HUES64 (cell line): ENCODE data around the gene TSPAN14. TPM values are rescaled to one million over a fixed set of nuclear protein-coding genes. Genes with fewer than 3 reads are reported as not detected.

ENCODE experiments used
- H3K27ac ChIP-seq: 2 replicates; pipeline ENCODE4 v1.7.0; 2013; ENCODE audit warnings: low read depth, low read length, inconsistent platforms
- H3K27me3 ChIP-seq: 2 replicates; pipeline ENCODE4 v1.6.1; 2013; ENCODE audit warnings: mild to moderate bottlenecking, low read length; ENCODE audit not compliant: insufficient read depth
- H3K36me3 ChIP-seq: 2 replicates; pipeline ENCODE4 v1.6.1; 2013; ENCODE audit warnings: mild to moderate bottlenecking, low read length; ENCODE audit not compliant: insufficient read depth
- H3K4me1 ChIP-seq: 2 replicates; pipeline ENCODE4 v1.6.1; 2013; ENCODE audit warnings: mild to moderate bottlenecking, low read length, moderate library complexity; ENCODE audit not compliant: insufficient read depth
- H3K4me3 ChIP-seq: 2 replicates; pipeline ENCODE4 v1.5.1; 2013; ENCODE audit warnings: mild to moderate bottlenecking, low read length, moderate library complexity
- H3K9ac ChIP-seq: 2 replicates; pipeline ENCODE4 v1.6.1; 2013; ENCODE audit warnings: mild to moderate bottlenecking, low read depth, low read length
- H3K9me3 ChIP-seq: 2 replicates; pipeline ENCODE4 v1.6.1; 2013; ENCODE audit warnings: low read depth, low read length; ENCODE audit not compliant: insufficient read depth
- WGBS: fragments of 150-250, 120-280 bp; methylation state at CpG from one replicate; pipeline ENCODE4 v1.1.7; 2013; ENCODE audit warnings: missing lambda C conversion rate; 5-methylcytosine and 5-hydroxymethylcytosine counted together
- polyA plus RNA-seq, 2 experiments: library from polyadenylated mRNA; stranded (reverse); fragments of 50-300 nt; gene quantifications; one replicate each; pipeline ENCODE4 v1.2.3, GENCODE V29; 2013

TSPAN14 gene, protein sequence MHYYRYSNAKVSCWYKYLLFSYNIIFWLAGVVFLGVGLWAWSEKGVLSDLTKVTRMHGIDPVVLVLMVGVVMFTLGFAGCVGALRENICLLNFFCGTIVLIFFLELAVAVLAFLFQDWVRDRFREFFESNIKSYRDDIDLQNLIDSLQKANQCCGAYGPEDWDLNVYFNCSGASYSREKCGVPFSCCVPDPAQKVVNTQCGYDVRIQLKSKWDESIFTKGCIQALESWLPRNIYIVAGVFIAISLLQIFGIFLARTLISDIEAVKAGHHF
- 67.4 TPM for polyA plus RNA-seq (2013, experiment 1 of 2)
- polyA plus RNA-seq (2013, experiment 2 of 2), result 75.6 TPM

DNA sequence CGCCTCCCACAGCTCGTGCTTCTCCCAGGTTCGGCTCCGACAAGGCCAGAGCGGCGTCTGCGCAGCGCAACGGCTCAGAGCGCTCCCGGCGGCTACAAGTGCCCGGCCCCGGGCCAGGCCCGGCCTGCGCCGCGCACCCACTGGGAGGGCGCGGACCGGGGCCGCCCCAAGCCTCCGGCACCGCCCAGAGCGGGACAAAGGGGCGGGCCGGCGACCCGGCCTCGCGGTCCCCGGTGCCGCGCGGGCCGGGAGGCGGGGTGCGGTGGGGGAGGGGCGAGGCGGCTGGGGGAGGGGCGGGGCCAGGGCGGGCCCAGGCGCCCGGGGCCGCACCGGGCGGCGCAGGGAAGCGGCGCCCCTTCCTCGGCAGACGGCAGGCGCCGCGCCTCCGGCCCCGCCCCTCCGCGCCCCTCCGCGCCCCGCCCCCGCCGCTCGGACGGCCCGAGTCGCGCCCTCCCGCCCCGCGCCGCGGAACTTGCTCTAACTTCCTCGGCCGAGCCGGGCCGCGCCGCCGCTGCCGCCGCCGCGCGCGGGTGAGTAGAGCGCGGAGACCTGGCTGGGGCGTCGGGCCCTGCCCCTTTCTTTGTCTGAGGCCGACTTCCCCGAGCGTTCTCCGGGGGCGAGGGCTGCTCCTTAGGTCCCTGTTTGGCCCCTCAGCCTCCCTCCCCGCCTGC, at the start of gene TSPAN14:
TSS of gene TSPAN14 (plus strand) at position 469 of the 671 bp plus-strand sequence. CDS start 34,924 bp downstream, outside the sequence.
- Histone ChIP-seq H3K27me3 (peaks cover 10% of the 10 kb centered on the region), H3K9ac (peak within 1 kb of the TSS; percentile 91), H3K4me3 (peak within 1 kb of the TSS; percentile 88), H3K36me3 (no peaks in the 10 kb centered on the region), H3K4me1 (peaks cover 15% of the 10 kb centered on the region), H3K9me3 (no peaks in the 10 kb centered on the region), H3K27ac (peak within 1 kb of the TSS; percentile 89)
- WGBS, result under 1% methylated on average over 94 of the region's 97 CpGs

DNA sequence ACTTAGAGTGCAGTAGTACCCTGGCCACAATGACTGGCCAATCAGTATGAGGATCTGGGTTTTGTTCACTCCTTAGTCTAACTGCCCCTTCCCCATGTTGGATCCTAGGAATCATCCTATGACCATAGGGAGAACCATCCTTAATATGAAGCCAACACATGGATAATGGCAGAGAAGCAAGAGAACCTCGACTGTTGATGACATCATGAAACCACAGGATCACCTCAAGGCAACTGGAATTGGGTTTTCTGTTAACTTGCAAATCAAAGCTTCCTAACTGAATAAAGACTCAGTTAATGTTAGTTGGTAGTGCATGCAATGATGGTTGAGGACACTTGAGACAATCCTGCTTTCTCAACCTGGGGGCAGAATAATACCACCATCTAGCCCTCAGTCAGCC, 49.1 kb upstream of the TSPAN14 start:
- Histone ChIP-seq H3K9ac (no peak overlapping the region), H3K36me3 (no peaks in the 10 kb centered on the region; the same call in 1 of the 2 replicates), H3K27me3 (peaks cover 25% of the 10 kb centered on the region), H3K4me3 (no peak overlapping the region), H3K27ac (no peak overlapping the region), H3K9me3 (no peaks in the 10 kb centered on the region), H3K4me1 (peaks cover 22% of the 10 kb centered on the region)
- WGBS, result 97% methylated on average over 1 of the region's 1 CpG

DNA sequence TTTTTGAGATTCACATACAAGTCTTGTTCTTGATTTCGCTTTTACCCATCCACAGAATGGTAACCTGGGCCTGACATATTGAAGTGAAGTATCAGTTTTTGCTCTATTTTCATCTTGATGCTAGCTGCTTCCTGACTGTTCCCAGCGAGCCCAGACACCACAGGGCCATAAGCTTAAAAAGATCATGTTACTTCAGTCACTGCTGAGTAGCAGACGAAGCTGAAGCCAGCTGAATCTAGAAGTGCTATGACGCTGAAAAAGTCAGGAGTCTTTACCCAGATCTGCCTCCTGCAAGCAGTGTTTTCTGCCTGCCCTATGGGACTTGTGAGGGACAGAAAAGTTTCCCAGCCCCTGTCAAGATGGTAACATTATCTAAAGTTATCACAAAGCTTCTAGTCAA, 48.5 kb upstream of the TSPAN14 start:
- peaks cover 25% of the 10 kb centered on the region for H3K27me3 ChIP-seq
- H3K27ac ChIP-seq, result no peak overlapping the region
- H3K4me3 ChIP-seq, result no peak overlapping the region
- WGBS, result 62% methylated on average over 4 of the region's 4 CpGs
- H3K4me1 ChIP-seq, result peaks cover 22% of the 10 kb centered on the region
- no peaks in the 10 kb centered on the region; the same call in 1 of the 2 replicates for H3K36me3 ChIP-seq
- H3K9ac ChIP-seq, result no peak overlapping the region
- no peaks in the 10 kb centered on the region for H3K9me3 ChIP-seq

DNA sequence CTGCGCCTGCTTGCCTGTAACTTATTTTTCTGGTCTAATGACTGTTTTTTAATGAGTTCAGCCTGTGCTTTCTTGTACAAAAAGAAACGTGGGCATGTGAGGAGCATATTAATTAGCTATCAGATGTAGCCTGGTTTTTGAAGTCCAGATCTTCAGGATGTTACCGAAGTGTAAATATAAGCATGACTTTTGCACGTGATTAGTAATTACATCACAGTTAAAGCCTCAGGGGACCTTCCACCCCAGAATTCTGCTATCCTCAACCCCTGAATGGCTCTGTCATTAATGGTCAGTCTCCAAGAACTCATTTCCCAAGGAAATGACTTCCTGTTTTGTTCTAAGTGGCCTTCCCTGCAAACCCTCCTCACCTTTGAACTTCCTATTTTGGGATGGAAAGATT, 47.9 kb upstream of the TSPAN14 start:
- Histone ChIP-seq H3K4me1 (peaks cover 22% of the 10 kb centered on the region), H3K4me3 (no peak overlapping the region), H3K36me3 (no peaks in the 10 kb centered on the region; the same call in 1 of the 2 replicates), H3K9me3 (no peaks in the 10 kb centered on the region), H3K9ac (no peak overlapping the region), H3K27me3 (peaks cover 25% of the 10 kb centered on the region), H3K27ac (no peak overlapping the region)
- WGBS, result 93% methylated on average over 4 of the region's 4 CpGs

DNA sequence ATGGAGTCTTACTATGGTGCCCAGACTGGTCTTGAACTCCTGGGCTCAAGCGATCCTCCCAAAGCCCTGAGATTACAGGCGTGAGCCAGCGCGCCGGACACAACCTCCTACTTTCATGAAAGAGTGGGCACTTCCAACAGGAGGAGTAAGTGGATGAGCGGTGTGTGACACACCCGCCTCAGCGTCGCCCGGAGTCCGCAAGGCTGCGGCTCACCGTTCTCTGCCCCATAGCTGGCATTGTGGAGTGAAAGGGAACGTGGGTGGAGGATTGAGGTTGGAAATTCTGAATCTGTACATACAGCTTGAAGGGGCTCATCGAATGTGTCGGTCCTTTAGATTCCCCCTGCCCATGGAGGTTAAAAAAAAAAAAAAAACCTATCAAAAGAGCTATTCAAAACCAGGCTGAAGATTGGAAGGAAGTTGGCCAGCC, 46.3 kb upstream of the TSPAN14 start:
- 44% methylated on average over 16 of the region's 16 CpGs for WGBS
- Histone ChIP-seq H3K27me3 (peaks cover 25% of the 10 kb centered on the region), H3K9me3 (no peaks in the 10 kb centered on the region), H3K36me3 (no peaks in the 10 kb centered on the region; the same call in 1 of the 2 replicates), H3K27ac (peak overlapping the region; percentile 62; the same call in 1 of the 2 replicates), H3K4me3 (peak overlapping the region; percentile 77), H3K4me1 (peaks cover 22% of the 10 kb centered on the region), H3K9ac (peak overlapping the region; percentile 83)

DNA sequence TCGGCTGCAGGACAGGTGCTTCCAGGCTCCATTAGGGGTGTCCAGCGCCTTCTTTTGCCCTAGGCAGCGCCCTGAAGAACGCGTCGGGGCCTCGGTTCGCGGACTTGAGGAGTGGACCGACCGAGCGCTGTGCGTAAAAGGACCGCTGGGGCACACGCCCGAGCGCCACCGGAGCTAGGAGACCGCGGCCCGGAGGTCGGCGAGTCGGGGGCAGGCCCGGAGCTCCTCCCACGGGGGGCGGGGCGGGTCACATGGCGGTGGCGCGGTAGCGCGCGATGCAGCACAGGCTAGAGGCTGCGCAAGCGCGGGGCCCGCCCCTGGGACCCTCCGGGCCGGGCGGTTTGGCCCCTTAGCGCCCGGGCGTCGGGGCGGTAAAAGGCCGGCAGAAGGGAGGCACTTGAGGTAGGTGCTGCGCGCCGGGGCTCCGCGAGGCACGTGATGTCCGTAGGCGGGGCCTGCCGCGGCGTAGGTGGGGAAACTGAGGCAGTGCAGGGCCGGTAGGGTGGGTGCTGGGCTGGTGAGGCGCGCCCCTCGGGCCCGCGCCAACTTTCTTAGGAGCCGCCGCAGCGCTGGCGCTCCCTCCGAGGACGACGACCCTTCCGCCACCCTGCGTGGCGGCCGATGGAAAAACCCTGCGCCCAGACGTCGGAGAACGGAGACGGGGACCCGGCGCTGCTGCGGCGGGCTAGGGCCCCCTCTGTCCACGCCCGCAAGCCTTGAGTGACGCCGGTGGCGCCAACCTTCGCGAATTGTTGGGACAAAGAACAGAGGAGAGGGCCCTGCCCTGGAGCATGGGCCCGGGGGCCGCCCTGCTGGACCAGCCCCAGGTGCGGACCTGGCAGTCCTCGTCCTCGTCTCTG, 45.6 kb upstream of the TSPAN14 start, which contains the start of gene PRXL2A:
TSS of gene PRXL2A (plus strand) at position 310 of the 860 bp plus-strand sequence. CDS start 11,917 bp downstream, outside the sequence.
- peak within 1 kb of the TSS; percentile 62; the same call in 1 of the 2 replicates for H3K27ac ChIP-seq
- 1% methylated on average over 96 of the region's 96 CpGs for WGBS
- peak within 1 kb of the TSS; percentile 77 for H3K4me3 ChIP-seq
- H3K27me3 ChIP-seq, result peaks cover 25% of the 10 kb centered on the region
- H3K9me3 ChIP-seq, result no peaks in the 10 kb centered on the region
- no peaks in the 10 kb centered on the region; the same call in 1 of the 2 replicates for H3K36me3 ChIP-seq
- peak within 1 kb of the TSS; percentile 83 for H3K9ac ChIP-seq
- H3K4me1 ChIP-seq, result peaks cover 27% of the 10 kb centered on the region

DNA sequence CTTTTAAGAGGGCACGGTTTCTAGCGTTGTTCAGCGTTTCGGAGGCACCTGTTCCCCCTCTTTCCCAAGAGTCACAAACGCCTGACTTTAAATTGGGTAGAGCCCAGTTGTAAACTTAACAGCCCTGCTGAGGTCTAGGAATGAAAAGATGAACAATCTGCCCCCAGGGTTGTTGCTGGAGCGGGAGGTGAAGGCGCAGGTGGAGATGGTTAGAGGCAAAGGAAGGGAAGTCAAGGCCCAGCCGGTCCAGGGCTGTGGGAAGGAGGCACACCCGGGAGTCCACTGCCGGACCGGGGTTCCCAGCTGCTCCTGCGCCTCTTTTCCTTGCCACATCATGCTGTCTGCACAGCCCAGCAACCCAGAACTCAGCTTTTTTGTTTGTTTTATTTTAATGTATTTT, 45.0 kb upstream of the TSPAN14 start:
- no peaks in the 10 kb centered on the region for H3K9me3 ChIP-seq
- peaks cover 28% of the 10 kb centered on the region for H3K4me1 ChIP-seq
- H3K4me3 ChIP-seq, result peak overlapping the region; percentile 77
- peak overlapping the region; percentile 83 for H3K9ac ChIP-seq
- H3K36me3 ChIP-seq, result no peaks in the 10 kb centered on the region; the same call in 1 of the 2 replicates
- no peak overlapping the region for H3K27ac ChIP-seq
- peaks cover 25% of the 10 kb centered on the region for H3K27me3 ChIP-seq
- WGBS, result 19% methylated on average over 12 of the region's 12 CpGs

DNA sequence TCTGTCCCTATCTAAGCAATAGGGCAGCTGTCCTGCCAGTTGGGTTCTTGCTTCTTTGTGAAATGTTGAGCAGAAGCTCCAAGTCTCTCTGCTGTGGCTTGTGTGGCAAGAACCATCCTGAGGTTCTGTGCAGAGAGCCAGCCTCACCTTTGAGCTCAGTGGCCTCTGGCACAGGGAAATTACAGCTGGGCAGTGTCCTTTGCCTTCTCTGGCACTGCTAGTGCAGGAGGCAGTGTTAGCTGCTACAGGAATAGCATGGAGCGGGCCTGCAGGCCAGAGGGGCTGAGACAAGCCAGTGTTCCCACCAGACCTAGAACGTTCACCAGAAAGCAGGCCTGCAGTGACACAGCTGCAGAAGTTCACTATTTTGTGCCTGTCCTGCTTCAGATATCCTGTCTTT, 44.0 kb upstream of the TSPAN14 start:
- WGBS, result 86% methylated on average over 2 of the region's 2 CpGs
- no peaks in the 10 kb centered on the region for H3K9me3 ChIP-seq
- peaks cover under 1% of the 10 kb centered on the region; the same call in 1 of the 2 replicates for H3K36me3 ChIP-seq
- no peak overlapping the region for H3K9ac ChIP-seq
- peaks cover 30% of the 10 kb centered on the region for H3K27me3 ChIP-seq
- H3K4me3 ChIP-seq, result no peak overlapping the region
- H3K27ac ChIP-seq, result no peak overlapping the region
- peaks cover 31% of the 10 kb centered on the region for H3K4me1 ChIP-seq

DNA sequence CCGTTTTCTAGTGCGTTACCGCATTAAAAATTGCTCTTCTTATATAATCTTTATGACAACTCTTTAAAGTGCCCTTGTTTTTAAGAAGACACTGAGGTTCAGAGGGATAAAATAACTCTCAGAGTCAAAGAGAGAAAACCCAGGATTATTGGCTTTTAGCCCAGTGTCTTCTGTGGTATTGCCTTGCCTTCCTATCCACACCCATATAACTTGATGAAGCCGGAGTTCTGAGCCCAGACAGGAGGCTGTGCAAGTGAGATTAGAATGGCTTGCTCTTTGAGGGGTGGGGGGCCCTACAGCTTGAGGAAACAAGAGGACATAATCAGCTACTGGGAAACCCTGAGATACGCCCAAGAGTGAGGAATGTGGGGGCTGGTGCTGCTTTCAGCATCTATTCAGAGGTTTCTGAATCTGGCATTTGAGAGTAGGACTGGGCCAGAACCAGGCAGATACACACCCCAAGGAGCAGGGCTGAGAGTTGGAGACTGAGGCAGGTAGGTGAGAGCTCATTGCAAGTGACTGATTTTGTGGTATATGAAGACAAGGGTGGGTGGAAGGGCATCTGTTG, 43.4 kb upstream of the TSPAN14 start:
- H3K4me3 ChIP-seq, result no peak overlapping the region
- H3K9ac ChIP-seq, result no peak overlapping the region
- WGBS, result 97% methylated on average over 5 of the region's 5 CpGs
- H3K9me3 ChIP-seq, result no peaks in the 10 kb centered on the region
- peaks cover 29% of the 10 kb centered on the region for H3K4me1 ChIP-seq
- H3K36me3 ChIP-seq, result peaks cover 5% of the 10 kb centered on the region; the same call in 1 of the 2 replicates
- peaks cover 35% of the 10 kb centered on the region for H3K27me3 ChIP-seq
- no peak overlapping the region for H3K27ac ChIP-seq

DNA sequence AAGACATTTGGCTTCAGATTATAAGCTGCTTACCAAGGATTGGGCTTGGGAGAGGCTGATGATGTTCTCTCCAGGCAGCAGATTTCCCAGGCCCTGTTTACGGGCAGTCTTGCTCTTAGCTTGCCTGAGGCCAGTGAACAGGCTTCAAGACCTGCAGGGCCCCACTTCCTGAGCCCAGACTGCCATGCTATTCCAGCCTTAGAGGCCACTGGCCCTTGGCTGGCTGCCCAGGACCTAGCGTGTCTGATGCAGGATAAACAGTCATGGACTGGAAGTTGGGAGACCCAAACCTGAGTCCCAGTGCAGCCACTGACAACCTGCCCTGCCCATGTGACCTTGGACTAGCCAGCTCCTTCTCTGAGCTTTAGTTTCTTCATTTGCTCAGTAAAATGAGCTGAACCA, 42.8 kb upstream of the TSPAN14 start:
- no peak overlapping the region for H3K4me3 ChIP-seq
- no peaks in the 10 kb centered on the region for H3K9me3 ChIP-seq
- WGBS, result 92% methylated on average over 2 of the region's 2 CpGs
- peaks cover 30% of the 10 kb centered on the region for H3K4me1 ChIP-seq
- no peak overlapping the region for H3K9ac ChIP-seq
- peaks cover 41% of the 10 kb centered on the region for H3K27me3 ChIP-seq
- H3K27ac ChIP-seq, result no peak overlapping the region
- peaks cover 5% of the 10 kb centered on the region; the same call in 1 of the 2 replicates for H3K36me3 ChIP-seq
